Subcutaneous adipose tissue (tissue), 4 donors: Measurements from ENCODE around the gene CNGA4. TPM values are rescaled to one million over a fixed set of nuclear protein-coding genes. Genes with fewer than 3 reads are reported as not detected.

Source experiments
- total RNA-seq, 4 donors: library from RNA; depleted of rRNA; stranded (reverse); fragments of >200 nt; gene quantifications; one replicate each; pipeline ENCODE4 v1.1.0, GENCODE V29; 2016
- TF ChIP-seq, protein P1 (sequence below): fragments of 450-650 bp; IDR thresholded peaks from one replicate; pipeline ENCODE4 v1.5.1; 2016; ENCODE audit warnings: low read depth, mild to moderate bottlenecking, control low read depth, antibody characterized with exemption, moderate library complexity

The CNGA4 gene
- total RNA-seq, 4 donors from 2014 or later = not detected

DNA sequence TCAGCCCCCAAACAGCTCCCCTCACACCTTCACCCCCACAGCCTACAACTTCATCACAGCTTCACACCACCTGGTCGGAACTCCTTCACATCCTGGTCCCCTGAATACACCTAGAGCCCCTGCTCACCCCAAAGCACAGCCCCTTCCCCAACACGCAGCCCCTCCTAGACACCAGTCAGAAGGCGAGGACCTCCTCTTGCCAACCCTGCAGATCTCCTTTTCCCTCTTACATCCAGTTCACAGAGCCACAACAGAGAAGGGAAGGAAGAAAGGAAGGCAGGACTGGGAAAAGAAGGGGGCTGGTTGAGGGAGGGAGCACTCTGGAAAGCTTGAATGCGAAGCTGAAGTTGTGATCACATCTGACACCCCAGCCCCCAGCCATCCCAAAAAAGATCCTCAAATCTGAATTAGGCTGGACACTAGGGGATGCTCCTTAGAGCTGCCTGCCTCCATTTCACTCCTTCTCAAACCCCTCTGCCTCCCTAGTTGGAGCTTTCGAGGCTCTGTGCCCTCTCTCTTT, 21.4 kb downstream of the CNGA4 start:
- TF ChIP-seq, protein P1, sequence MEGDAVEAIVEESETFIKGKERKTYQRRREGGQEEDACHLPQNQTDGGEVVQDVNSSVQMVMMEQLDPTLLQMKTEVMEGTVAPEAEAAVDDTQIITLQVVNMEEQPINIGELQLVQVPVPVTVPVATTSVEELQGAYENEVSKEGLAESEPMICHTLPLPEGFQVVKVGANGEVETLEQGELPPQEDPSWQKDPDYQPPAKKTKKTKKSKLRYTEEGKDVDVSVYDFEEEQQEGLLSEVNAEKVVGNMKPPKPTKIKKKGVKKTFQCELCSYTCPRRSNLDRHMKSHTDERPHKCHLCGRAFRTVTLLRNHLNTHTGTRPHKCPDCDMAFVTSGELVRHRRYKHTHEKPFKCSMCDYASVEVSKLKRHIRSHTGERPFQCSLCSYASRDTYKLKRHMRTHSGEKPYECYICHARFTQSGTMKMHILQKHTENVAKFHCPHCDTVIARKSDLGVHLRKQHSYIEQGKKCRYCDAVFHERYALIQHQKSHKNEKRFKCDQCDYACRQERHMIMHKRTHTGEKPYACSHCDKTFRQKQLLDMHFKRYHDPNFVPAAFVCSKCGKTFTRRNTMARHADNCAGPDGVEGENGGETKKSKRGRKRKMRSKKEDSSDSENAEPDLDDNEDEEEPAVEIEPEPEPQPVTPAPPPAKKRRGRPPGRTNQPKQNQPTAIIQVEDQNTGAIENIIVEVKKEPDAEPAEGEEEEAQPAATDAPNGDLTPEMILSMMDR = no peak

DNA sequence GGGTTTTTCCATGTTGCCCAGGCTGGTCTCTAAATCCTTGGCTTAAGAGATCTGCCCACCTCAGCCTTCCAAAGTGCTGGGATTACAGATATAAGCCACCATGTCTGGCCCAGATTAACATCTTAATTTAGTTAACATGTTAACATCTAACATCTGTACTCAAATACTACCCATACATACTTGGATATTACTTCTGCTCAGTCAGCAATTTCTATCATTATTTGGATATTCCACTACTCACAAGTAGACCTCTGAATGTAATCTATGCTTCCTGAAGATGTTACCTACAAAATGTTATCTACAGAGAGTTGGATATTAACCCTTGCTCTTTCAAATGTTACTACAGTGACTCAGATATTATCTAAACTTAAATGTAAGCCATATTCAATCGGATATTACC, 24.8 kb downstream of the CNGA4 start:
- TF ChIP-seq, protein P1 = no peak

DNA sequence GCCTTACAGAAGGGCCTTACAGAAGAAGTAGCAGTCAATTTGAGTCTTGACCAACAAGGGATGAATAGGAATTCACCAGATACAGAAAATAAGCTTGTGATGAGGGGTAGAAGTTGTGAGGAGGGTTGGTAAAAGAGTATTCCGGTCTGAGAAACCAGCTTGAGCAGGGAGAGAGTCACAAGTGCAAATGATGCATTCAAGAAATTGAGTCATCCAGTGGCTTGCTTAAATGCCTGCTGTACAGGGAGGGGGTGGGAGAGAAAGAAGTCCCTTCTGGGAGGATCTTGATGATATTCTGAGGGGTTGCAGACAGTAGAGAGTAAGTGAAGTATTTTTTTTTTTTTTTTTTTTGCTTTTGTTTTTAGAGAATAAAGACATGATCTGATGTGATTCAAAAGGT, 29.9 kb downstream of the CNGA4 start:
- TF ChIP-seq, protein P1 = no peak

DNA sequence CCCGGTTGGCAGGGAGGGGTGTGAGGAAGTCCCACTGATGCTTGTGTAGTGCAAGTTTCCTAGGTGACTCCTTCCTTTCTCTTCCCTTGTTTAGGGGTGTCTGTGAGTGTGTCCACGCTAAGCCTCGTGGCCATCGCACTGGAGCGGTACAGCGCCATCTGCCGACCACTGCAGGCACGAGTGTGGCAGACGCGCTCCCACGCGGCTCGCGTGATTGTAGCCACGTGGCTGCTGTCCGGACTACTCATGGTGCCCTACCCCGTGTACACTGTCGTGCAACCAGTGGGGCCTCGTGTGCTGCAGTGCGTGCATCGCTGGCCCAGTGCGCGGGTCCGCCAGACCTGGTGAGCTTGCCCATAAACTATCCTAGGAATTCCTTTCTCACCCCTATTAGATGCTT, 31.1 kb downstream of the CNGA4 start:
- TF ChIP-seq, protein P1 = no peak

DNA sequence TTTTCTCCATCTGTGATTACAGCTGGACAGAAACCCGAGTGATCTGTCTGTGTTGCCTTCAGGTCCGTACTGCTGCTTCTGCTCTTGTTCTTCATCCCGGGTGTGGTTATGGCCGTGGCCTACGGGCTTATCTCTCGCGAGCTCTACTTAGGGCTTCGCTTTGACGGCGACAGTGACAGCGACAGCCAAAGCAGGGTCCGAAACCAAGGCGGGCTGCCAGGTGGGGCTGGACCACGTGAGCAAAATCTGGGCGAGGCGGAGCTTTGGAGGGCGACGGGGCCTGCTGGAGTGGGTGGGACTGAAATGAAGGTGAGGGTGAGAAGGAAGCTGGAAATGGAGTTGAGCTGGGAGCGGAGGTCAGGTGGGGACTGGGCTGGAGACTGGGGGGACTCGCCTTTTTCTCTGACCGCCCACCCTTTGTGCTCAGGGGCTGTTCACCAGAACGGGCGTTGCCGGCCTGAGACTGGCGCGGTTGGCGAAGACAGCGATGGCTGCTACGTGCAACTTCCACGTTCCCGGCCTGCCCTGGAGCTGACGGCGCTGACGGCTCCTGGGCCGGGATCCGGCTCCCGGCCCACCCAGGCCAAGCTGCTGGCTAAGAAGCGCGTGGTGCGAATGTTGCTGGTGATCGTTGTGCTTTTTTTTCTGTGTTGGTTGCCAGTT, 31.8 kb downstream of the CNGA4 start:
- TF ChIP-seq, protein P1 = no peak

DNA sequence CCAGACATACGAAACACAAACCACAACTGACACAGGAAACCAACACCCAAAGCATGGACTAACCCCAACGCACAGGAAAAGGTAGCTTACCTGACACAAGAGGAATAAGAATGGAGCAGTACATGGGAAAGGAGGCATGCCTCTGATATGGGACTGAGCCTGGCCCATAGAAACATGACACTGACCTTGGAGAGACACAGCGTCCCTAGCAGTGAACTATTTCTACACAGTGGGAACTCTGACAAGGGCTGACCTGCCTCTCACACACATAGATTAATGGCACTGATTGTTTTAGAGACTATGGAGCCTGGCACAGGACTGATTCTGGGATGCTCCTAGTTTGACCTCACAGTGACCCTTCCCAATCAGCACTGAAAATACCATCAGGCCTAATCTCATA, 32.7 kb downstream of the CNGA4 start:
- TF ChIP-seq, protein P1 = no peak

DNA sequence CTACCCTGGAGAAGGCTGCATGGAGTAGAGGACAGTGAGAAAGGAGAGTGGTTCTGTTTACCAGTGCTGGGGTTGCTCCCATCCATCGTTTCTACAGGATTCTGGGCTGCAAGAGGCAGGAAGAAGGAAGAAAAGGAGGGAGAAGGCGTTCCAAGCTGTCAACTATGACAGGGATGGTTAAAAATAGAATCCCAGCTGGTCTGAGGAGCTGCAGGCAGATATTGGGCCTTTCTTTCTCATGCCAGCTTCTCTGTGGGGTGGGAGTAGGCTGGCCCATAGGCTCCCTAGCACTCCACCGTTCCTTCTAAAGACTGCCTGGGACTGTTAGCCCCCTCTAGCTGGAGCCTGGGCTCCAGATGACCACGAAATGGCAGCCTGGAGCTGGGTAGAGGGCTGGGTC, 34.3 kb downstream of the CNGA4 start:
- TF ChIP-seq, protein P1 = no peak
